ENCODE measurements around the gene ACR.
"Not testable (repeated sequence)": the region's sequence is repeated elsewhere in the genome, so short reads cannot be mapped to it uniquely, and the experiment has no call there.

The ACR gene

DNA sequence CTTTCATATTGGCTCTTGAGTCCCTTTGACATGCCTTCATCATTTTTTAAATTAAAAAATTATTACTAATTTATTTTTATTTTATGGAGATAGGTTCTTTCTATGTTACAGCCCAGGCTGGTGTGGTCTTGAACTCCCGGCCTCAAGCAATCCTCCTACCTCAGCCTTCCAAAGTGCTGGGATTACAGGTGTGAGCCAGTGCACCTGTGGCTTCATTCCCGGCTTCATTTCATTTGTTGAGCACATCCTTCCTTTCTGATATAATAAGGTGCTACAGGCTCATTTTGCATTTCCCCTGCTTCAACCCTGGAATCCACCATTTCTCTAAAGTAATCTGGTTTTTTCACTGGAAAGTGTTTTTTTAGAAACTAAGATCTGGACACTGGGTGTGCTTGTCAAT, 23.8 kb downstream of the ACR start:
- in situ Hi-C loops (cut with HindIII; ENCODE audit: low sequenced_read_pairs): not testable (repeated sequence)

DNA sequence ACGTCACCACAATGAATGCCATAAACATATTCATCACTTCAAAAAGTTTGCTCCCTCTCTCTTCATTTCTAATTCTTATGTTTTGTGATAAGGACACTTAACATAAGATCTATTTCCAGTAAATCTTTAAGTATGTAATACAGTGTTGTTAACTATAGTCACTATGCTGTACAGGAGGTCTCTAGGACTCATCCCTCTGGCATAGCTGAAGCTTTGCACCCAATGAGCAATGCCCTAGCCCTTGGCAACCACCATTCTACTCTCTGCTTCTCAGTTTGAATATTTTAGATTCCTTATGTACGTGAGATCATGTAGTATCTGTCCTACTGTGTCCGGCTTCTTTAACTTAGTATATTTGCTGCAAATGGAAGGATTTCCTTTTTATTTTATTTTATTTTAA, 26.3 kb downstream of the ACR start:
- in situ Hi-C loops (cut with HindIII; ENCODE audit: low sequenced_read_pairs): not testable (repeated sequence)

DNA sequence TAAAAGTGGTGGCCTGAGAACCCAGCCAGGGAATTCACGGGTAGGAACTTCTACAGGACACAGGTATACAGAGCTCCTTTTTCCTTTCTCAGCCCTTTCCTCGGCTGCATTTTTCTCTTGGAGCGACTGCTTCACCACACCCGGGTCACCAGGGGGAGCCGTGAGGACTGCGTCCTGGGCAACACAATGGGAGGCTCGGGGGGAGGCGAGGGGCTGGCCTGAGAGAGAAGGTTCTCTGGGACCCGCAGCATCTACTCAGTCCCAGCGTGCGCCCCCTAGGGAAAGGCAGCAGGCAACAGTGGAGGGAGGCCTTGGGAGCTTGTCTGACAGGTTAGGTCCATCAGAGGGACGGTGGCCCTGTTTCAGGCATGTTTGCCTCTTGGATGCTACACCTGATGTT, 37.1 kb downstream of the ACR start:
- in situ Hi-C loops (cut with HindIII; ENCODE audit: low sequenced_read_pairs): not testable (repeated sequence)

DNA sequence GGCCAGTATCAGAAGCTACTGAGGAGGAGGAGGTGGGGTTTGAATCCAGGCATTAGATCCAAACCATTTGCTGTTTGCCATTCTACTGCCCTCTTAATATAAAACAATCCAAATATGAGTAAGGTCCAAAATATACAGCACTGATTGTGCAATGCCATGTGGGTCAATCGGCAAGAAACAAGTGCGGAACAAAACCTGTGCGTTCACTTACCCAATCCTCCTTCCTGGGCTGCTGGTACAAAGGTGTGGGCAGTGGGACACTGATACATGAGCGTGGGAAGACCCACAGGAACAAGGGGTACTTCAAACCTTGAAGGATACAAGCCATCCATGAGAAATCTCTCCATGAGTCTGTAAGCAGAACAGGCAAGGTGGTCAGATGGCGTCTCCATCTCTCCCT, 39.6 kb downstream of the ACR start:
- in situ Hi-C loops (cut with HindIII; ENCODE audit: low sequenced_read_pairs): not testable (repeated sequence)

DNA sequence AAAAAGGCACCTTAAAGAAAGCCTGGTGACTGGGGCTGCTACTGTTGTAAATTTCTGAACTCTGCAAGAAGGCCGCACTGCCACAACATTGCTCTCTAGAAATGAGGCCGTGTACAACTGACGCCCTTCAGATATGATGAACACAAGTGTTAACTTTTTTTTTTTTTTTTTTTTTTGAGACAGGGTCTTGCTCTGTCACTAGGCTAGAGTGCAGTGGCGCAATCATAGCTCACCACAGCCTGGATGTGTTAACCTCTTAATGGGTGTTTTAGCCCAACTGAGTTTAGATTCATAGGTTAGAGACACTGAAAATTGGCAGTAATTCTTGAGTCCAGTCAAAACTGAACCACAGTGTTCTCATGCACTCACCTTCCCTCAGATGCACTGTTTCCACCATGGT, 42.2 kb downstream of the ACR start:
- in situ Hi-C loops (cut with HindIII; ENCODE audit: low sequenced_read_pairs): not testable (repeated sequence)

DNA sequence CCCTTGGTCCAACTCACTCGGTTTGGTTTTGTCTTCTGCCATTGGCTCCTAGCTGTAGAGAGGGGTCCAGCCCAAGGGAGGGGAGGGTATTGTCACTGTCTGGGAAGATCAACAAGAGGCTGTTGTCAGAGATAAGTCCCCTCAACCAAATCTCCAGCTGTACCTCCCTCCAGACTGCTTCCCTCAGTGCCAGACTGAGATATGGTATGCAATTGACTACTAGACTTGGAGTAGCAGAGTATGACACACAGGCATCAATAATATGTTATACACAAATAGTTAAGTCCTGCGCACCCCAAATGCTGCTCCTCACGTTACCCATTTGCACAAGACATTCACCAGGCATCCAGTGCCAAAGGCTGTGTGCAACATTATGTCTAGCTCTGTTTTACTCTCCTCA, 44.2 kb downstream of the ACR start:
- in situ Hi-C loops (cut with HindIII; ENCODE audit: low sequenced_read_pairs): not testable (repeated sequence)

DNA sequence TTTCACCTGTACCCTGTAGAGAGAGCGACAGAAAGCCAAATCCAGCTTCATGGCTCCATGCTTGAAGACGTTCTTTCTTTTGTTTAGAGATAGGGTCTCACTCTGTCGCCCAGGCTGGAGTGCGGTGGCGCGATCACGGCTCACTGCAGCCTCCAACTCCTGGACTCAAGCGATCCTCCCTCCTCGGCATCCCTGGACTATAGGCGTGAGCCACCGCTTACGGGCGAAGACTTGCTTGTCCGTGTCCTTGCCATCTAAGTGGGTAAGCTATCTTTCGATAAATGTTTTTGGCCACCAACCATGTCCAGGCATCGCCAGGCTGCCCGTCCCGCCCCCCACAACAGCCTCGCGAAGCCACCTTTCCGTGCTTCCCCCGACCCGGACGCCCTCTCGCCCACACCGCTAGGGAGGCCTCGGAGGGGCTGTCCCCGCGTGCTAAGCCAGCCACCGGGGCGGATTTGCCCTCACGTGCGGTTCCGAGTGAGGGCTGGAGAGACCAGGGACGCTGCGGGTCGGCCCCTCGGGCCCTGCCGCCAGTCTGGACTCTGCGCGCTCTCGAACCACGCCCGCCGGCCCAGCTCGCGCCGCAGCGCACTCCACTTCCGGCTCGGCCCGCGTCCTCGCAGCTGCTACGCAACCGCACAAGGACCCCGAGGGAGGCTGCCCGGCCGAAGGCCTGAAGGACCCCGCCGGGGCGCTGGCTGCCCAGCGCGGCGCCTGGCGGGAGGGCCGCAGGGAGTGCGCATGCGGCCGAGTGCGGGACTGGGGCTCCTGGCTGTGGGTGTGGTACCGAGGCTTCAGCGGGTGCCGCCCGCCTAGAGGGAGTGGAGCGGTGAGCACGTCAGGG, 45.3 kb downstream of the ACR start, which contains the start of gene RABL2B:
RABL2B (minus strand) TSS at position 604 of the 847 bp plus-strand sequence. CDS start 1,342 bp downstream, outside the sequence.
- in situ Hi-C loops (cut with HindIII; ENCODE audit: low sequenced_read_pairs): not testable (repeated sequence)

DNA sequence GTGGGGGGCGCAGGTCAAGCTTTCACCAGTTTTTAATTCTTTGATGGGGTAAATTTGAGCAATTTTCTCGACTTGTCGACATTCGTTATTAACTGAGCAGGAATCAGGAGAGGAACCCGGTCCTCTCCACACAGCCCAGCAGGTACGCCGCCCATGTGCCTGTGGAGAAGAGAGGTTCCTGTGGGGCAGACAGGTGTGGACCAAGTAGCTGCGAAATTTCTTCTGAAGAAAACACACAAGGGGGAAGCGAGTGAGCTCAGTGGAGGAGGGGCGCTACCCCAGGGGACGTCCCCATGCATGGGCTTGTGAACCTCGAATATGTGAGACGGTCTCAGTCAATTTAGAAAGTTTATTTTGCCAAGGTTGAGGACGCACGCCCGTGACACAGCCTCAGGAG, 45.9 kb downstream of the ACR start:
- in situ Hi-C loops (cut with HindIII; ENCODE audit: low sequenced_read_pairs): not testable (repeated sequence)

DNA sequence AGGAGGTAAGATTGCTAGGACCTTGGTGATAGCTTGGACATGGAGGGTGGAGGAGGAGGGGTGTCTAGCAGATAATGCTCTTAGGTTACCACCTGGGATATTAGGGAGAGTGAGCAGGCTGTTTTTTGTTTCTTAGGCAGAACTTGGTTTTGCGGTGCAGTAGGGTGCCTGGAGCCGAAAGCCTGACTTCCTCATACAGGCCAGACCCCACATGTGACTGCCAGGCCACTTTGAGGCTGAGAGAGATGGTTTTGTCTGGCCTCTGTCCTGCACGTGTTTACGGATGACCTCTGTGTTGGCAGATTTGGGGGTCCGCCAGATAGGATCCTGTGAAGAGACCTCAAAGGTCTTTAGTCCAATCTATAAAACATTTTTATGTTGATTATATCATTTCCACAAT, 47.3 kb downstream of the ACR start:
- in situ Hi-C loops (cut with HindIII; ENCODE audit: low sequenced_read_pairs): not testable (repeated sequence)

DNA sequence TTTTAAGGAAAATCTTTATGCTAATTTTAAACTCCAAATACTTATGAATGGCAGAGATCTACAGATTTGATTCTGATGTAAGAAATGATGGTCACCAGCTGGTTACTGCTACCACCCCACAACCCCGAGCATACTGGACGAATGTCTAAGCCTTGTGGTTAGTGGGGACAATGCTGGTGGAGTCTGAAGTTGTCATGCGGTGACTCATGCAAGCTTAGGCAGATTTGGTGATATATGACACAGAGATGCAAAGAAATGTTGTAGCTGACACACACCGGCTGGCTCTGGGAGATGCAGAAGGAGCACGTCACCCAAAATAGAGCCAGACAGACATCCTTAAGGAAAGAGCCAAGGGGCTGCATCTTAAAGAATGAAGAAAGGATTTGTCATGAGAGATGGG, 48.9 kb downstream of the ACR start:
- in situ Hi-C loops (cut with HindIII; ENCODE audit: low sequenced_read_pairs): not testable (repeated sequence)
